ENCODE results near the gene YJU2.

The YJU2 gene

GRCh38 chr19:4210166-4210731 is 36.6 kb upstream of the YJU2 start:
- DNase-seq (no peak), ATAC-seq (ENCODE audit: insufficient read depth, low read depth) (no peak)
- no peaks in the 10 kb centered on the region for H3K9me3 ChIP-seq (ENCODE audit: insufficient read depth, low read length, severe bottlenecking)
- no peaks in the 10 kb centered on the region for H3K36me3 ChIP-seq (ENCODE audit: insufficient read depth, low read length)
- TF ChIP-seq EZH2 (IDR thresholded peaks at IDR 0.05; ENCODE audit: borderline replicate concordance, low read depth, low read length, severe bottlenecking) (no peak), CTCF (IDR thresholded peaks at IDR 0.05; ENCODE audit: borderline replicate concordance, extremely low read depth, low read length, poor library complexity, severe bottlenecking) (no peak)
- 0 out of 2 replicates have a peak, but pooled peaks cover 4% of the 10 kb centered on the region for H4K20me1 ChIP-seq (ENCODE audit: insufficient read depth, low read length)
- no peak overlapping the region for H2AFZ ChIP-seq (ENCODE audit: low read depth, low read length)
- H3K4me1 ChIP-seq (ENCODE audit: insufficient read depth, low read length), result no peaks in the 10 kb centered on the region
- H3K27ac ChIP-seq (ENCODE audit: low read length), result no peak overlapping the region
- no peak overlapping the region for H3K9ac ChIP-seq (ENCODE audit: low read depth, low read length)
- H3K4me2 ChIP-seq (ENCODE audit: insufficient read depth, low read length), result no peak overlapping the region
- H3K4me3 ChIP-seq (ENCODE audit: low read depth in 1 of 2, low read length in 2 of 2), result no peak overlapping the region
- no peaks in the 10 kb centered on the region for H3K27me3 ChIP-seq (ENCODE audit: insufficient read depth, low read length, poor library complexity)
- no peaks in the 10 kb centered on the region for H3K79me2 ChIP-seq (ENCODE audit: insufficient read depth, low read length)

GRCh38 chr19:4213116-4213515 is 33.8 kb upstream of the YJU2 start:
- ATAC-seq (ENCODE audit: insufficient read depth, low read depth) (no peak), DNase-seq (no peak)
- Histone ChIP-seq H2AFZ (ENCODE audit: low read depth, low read length) (no peak overlapping the region), H3K4me2 (ENCODE audit: insufficient read depth, low read length) (no peak overlapping the region), H3K79me2 (ENCODE audit: insufficient read depth, low read length) (no peaks in the 10 kb centered on the region), H3K27ac (ENCODE audit: low read length) (no peak overlapping the region), H3K9ac (ENCODE audit: low read depth, low read length) (no peak overlapping the region), H3K27me3 (ENCODE audit: insufficient read depth, low read length, poor library complexity) (no peaks in the 10 kb centered on the region), H3K4me3 (ENCODE audit: low read depth in 1 of 2, low read length in 2 of 2) (no peak overlapping the region), H4K20me1 (ENCODE audit: insufficient read depth, low read length) (0 out of 2 replicates have a peak, but pooled peaks cover 4% of the 10 kb centered on the region), H3K36me3 (ENCODE audit: insufficient read depth, low read length) (no peaks in the 10 kb centered on the region), H3K4me1 (ENCODE audit: insufficient read depth, low read length) (no peaks in the 10 kb centered on the region), H3K9me3 (ENCODE audit: insufficient read depth, low read length, severe bottlenecking) (no peaks in the 10 kb centered on the region)
- TF ChIP-seq CTCF (IDR thresholded peaks at IDR 0.05; ENCODE audit: borderline replicate concordance, extremely low read depth, low read length, poor library complexity, severe bottlenecking), result no peak

DNA sequence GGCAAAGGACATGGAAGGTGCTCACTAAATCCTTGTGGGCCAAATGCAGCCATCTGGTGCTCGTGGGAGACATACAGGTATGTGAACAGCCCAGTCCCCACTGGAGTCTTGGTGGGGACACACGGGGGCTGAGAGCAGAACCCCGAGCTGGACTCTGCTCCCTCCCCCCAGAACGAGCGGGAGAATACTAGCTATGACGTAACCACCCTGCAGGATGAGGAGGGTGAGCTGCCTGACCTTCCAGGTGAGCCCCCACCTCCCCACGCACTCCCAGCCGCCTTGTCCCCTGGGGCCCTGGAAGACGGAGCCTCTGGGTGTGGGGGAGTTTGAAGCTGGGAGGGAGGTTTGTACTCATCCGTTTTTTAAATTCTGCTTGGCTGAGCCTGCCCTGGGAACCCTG is 31.1 kb upstream of the YJU2 start:
- no peak overlapping the region for H2AFZ ChIP-seq (ENCODE audit: low read depth, low read length)
- no peak for TF ChIP-seq CTCF (IDR thresholded peaks at IDR 0.05; ENCODE audit: borderline replicate concordance, extremely low read depth, low read length, poor library complexity, severe bottlenecking)
- no peak for TF ChIP-seq EZH2 (IDR thresholded peaks at IDR 0.05; ENCODE audit: borderline replicate concordance, low read depth, low read length, severe bottlenecking)
- no peaks in the 10 kb centered on the region for H3K36me3 ChIP-seq (ENCODE audit: insufficient read depth, low read length)
- 0 out of 2 replicates have a peak, but pooled peaks cover 4% of the 10 kb centered on the region for H4K20me1 ChIP-seq (ENCODE audit: insufficient read depth, low read length)
- H3K9ac ChIP-seq (ENCODE audit: low read depth, low read length), result no peak overlapping the region
- no peak overlapping the region for H3K4me2 ChIP-seq (ENCODE audit: insufficient read depth, low read length)
- no peak overlapping the region for H3K27ac ChIP-seq (ENCODE audit: low read length)
- ATAC-seq (ENCODE audit: insufficient read depth, low read depth) (no peak), DNase-seq (no peak)
- H3K27me3 ChIP-seq (ENCODE audit: insufficient read depth, low read length, poor library complexity), result no peaks in the 10 kb centered on the region
- no peaks in the 10 kb centered on the region for H3K79me2 ChIP-seq (ENCODE audit: insufficient read depth, low read length)
- no peaks in the 10 kb centered on the region for H3K9me3 ChIP-seq (ENCODE audit: insufficient read depth, low read length, severe bottlenecking)
- H3K4me1 ChIP-seq (ENCODE audit: insufficient read depth, low read length), result no peaks in the 10 kb centered on the region
- no peak overlapping the region for H3K4me3 ChIP-seq (ENCODE audit: low read depth in 1 of 2, low read length in 2 of 2)

DNA sequence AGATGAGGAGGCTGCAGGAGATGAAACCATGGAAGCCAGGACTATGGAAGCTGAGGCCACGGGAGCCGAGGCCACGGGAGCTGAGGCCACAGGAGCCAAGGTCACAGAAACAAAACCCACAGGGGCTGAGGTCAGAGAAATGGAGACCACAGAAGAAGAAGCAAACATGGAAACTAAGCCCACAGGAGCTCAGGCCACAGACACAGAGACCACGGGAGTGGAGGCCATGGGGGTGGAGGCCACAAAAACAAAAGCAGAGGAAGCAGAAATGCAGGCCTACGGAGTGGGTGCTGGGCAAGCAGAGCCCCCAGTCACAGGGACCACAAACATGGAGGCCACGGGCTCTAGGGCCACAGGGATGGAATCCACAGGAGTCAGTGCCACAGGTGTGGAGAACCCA is 30.0 kb upstream of the YJU2 start:
- Histone ChIP-seq H3K36me3 (ENCODE audit: insufficient read depth, low read length) (no peaks in the 10 kb centered on the region), H2AFZ (ENCODE audit: low read depth, low read length) (no peak overlapping the region), H3K4me2 (ENCODE audit: insufficient read depth, low read length) (no peak overlapping the region), H3K9me3 (ENCODE audit: insufficient read depth, low read length, severe bottlenecking) (no peaks in the 10 kb centered on the region), H3K27ac (ENCODE audit: low read length) (no peak overlapping the region), H3K4me3 (ENCODE audit: low read depth in 1 of 2, low read length in 2 of 2) (no peak overlapping the region), H3K79me2 (ENCODE audit: insufficient read depth, low read length) (no peaks in the 10 kb centered on the region), H3K27me3 (ENCODE audit: insufficient read depth, low read length, poor library complexity) (no peaks in the 10 kb centered on the region), H3K4me1 (ENCODE audit: insufficient read depth, low read length) (no peaks in the 10 kb centered on the region), H3K9ac (ENCODE audit: low read depth, low read length) (no peak overlapping the region), H4K20me1 (ENCODE audit: insufficient read depth, low read length) (0 out of 2 replicates have a peak, but pooled peaks cover 4% of the 10 kb centered on the region)
- DNase-seq (no peak), ATAC-seq (ENCODE audit: insufficient read depth, low read depth) (no peak)
- no peak for TF ChIP-seq CTCF (IDR thresholded peaks at IDR 0.05; ENCODE audit: borderline replicate concordance, extremely low read depth, low read length, poor library complexity, severe bottlenecking)
- no peak for TF ChIP-seq EZH2 (IDR thresholded peaks at IDR 0.05; ENCODE audit: borderline replicate concordance, low read depth, low read length, severe bottlenecking)
